IMR-90 (cell line): ENCODE data around the gene PCSK5. TPM values are rescaled to one million over a fixed set of nuclear protein-coding genes. Genes with fewer than 3 reads are reported as not detected.

Experiments
- ATAC-seq: fragments of 200-7000 bp; cut with Tn5 transposase; 2 replicates; pipeline ENCODE4 v1.9.1; 2020; ENCODE audit warnings: low read depth, mild to moderate bottlenecking, moderate library complexity
- BruUV-seq: library from RNA; stranded (reverse); fragments of 400-500 nt; replicated peaks from 2 replicates; lab custom pipeline; 2021; lab: Mats Ljungman, UMichigan
- CTCF ChIA-PET: fragments of 300-600 bp; formaldehyde crosslinking; extraction: SDS; loops from one replicate; lab custom pipeline; 2021; ENCODE audit warnings: antibody characterized with exemption; lab: Yijun Ruan, JAX
- POLR2A ChIA-PET: fragments of 300-600 bp; sonication (Branson Sonifier 250); formaldehyde crosslinking; loops from one replicate; lab custom pipeline; 2022; ENCODE audit warnings: antibody characterized with exemption; ENCODE audit not compliant: unreplicated experiment; lab: Charles Lee
- DNase-seq: peaks from one replicate; pipeline ENCODE4 v3.0.0; 2013
- H2AFZ ChIP-seq: replicated peaks from 2 replicates; pipeline ENCODE3; 2013; ENCODE audit warnings: low read length, mild to moderate bottlenecking; ENCODE audit not compliant: poor library complexity
- H2AK5ac ChIP-seq: 2 replicates; pipeline ENCODE4 v1.6.1; 2013; ENCODE audit warnings: low read depth, low read length, inconsistent platforms
- H2AK9ac ChIP-seq: replicated peaks from 2 replicates; pipeline ENCODE3; 2013; ENCODE audit warnings: mild to moderate bottlenecking, low read depth, low read length, moderate library complexity; ENCODE audit not compliant: poor library complexity
- H2BK120ac ChIP-seq: 2 replicates; pipeline ENCODE4 v1.6.1; 2013; ENCODE audit warnings: low read depth, low read length, inconsistent platforms
- H2BK15ac ChIP-seq: 3 replicates; pipeline ENCODE4 v1.6.1; 2013; ENCODE audit warnings: low read depth, low read length, inconsistent platforms
- H2BK20ac ChIP-seq: 2 replicates; pipeline ENCODE4 v1.6.1; 2013; ENCODE audit warnings: low read depth, mild to moderate bottlenecking, inconsistent platforms, low read length, moderate library complexity
- H2BK5ac ChIP-seq: 2 replicates; pipeline ENCODE4 v1.6.1; 2013; ENCODE audit warnings: mild to moderate bottlenecking, low read depth, low read length, inconsistent platforms; ENCODE audit not compliant: poor library complexity, severe bottlenecking
- H3K14ac ChIP-seq: replicated peaks from 2 replicates; pipeline ENCODE4 v1.6.1; 2013; ENCODE audit warnings: low read depth, low read length, inconsistent platforms
- H3K18ac ChIP-seq: 2 replicates; pipeline ENCODE4 v1.6.1; 2013; ENCODE audit warnings: low read depth, low read length, control low read depth
- H3K23ac ChIP-seq: 2 replicates; pipeline ENCODE4 v1.6.1; 2013; ENCODE audit warnings: low read depth, low read length, inconsistent platforms
- H3K27ac ChIP-seq: 2 replicates; pipeline ENCODE4 v1.5.1; 2013; ENCODE audit warnings: mild to moderate bottlenecking, control low read depth, low read length; ENCODE audit not compliant: insufficient read depth
- H3K27me3 ChIP-seq: 2 replicates; pipeline ENCODE4 v1.6.1; 2013; ENCODE audit warnings: low read length; ENCODE audit not compliant: control insufficient read depth, insufficient read depth
- H3K36me3 ChIP-seq: 2 replicates; pipeline ENCODE4 v1.6.1; 2013; ENCODE audit warnings: low read length, mixed read lengths; ENCODE audit not compliant: control insufficient read depth, insufficient read depth
- H3K4ac ChIP-seq: 2 replicates; pipeline ENCODE4 v1.6.1; 2013; ENCODE audit warnings: low read depth, low read length, inconsistent platforms
- H3K4me1 ChIP-seq: 2 replicates; pipeline ENCODE4 v1.6.1; 2013; ENCODE audit warnings: low read length, mixed read lengths; ENCODE audit not compliant: control insufficient read depth, insufficient read depth
- H3K4me2 ChIP-seq: 2 replicates; pipeline ENCODE4 v1.6.1; 2013; ENCODE audit warnings: low read depth, mild to moderate bottlenecking, control low read depth, low read length, moderate library complexity
- H3K4me3 ChIP-seq: 2 replicates; pipeline ENCODE4 v1.5.1; 2013; ENCODE audit warnings: low read depth, mild to moderate bottlenecking, control low read depth, low read length, moderate library complexity; ENCODE audit not compliant: insufficient read depth
- H3K56ac ChIP-seq: 2 replicates; pipeline ENCODE4 v1.6.1; 2013; ENCODE audit warnings: low read length, inconsistent platforms; ENCODE audit not compliant: insufficient read depth; ENCODE audit errors: extremely low read depth
- H3K79me1 ChIP-seq, 2 experiments: 2 replicates each; pipeline ENCODE4 v1.6.1; 2013; ENCODE audit warnings: low read length in 2 of 2, inconsistent platforms in 1 of 2, low read depth in 1 of 2
- H3K9ac ChIP-seq: 2 replicates; pipeline ENCODE4 v1.6.1; 2013; ENCODE audit warnings: low read depth, low read length, control low read depth
- H3K9me1 ChIP-seq: 2 replicates; pipeline ENCODE4 v1.6.1; 2013; ENCODE audit warnings: low read length, inconsistent platforms; ENCODE audit not compliant: insufficient read depth
- H3K9me3 ChIP-seq: 2 replicates; pipeline ENCODE4 v1.6.1; 2013; ENCODE audit warnings: low read length; ENCODE audit not compliant: control insufficient read depth, insufficient read depth
- H4K20me1 ChIP-seq: 2 replicates; pipeline ENCODE4 v1.6.1; 2013; ENCODE audit warnings: low read length, inconsistent platforms; ENCODE audit not compliant: insufficient read depth
- H4K5ac ChIP-seq: 2 replicates; pipeline ENCODE4 v1.6.1; 2013; ENCODE audit warnings: mild to moderate bottlenecking, low read depth, low read length, control low read depth
- H4K8ac ChIP-seq, 2 experiments: 2 replicates each; pipeline ENCODE4 v1.6.1; 2013; ENCODE audit warnings: low read depth in 2 of 2, low read length in 2 of 2, control low read depth in 1 of 2, inconsistent platforms in 1 of 2
- H4K91ac ChIP-seq: 2 replicates; pipeline ENCODE4 v1.6.1; 2013; ENCODE audit warnings: low read depth, low read length, inconsistent platforms; ENCODE audit not compliant: insufficient read depth
- BHLHE40 ChIP-seq: fragments of 150-350 bp; IDR thresholded peaks from 2 replicates; pipeline ENCODE4 v1.6.1; 2016; ENCODE audit warnings: mild to moderate bottlenecking, low read depth, low read length
- CEBPB ChIP-seq: IDR thresholded peaks from 2 replicates; pipeline ENCODE4 v1.6.1; 2012; ENCODE audit warnings: low read depth, low read length, improper control_type of control experiment
- CHD1 ChIP-seq: IDR thresholded peaks from 2 replicates; pipeline ENCODE4 v1.6.1; 2012; ENCODE audit warnings: low read depth, low read length, improper control_type of control experiment
- ELK1 ChIP-seq: fragments of 150-350 bp; IDR thresholded peaks from 2 replicates; pipeline ENCODE4 v1.6.1; 2016; ENCODE audit warnings: low read depth, mild to moderate bottlenecking, low read length, moderate library complexity, borderline replicate concordance
- FOS ChIP-seq: fragments of 150-350 bp; IDR thresholded peaks from 2 replicates; pipeline ENCODE4 v1.6.1; 2016; ENCODE audit warnings: low read depth, low read length
- MAFK ChIP-seq: IDR thresholded peaks from 2 replicates; pipeline ENCODE4 v1.6.1; 2012; ENCODE audit warnings: low read depth, low read length, improper control_type of control experiment
- MAZ ChIP-seq: IDR thresholded peaks from 2 replicates; pipeline ENCODE4 v1.6.1; 2012; ENCODE audit warnings: low read depth, mild to moderate bottlenecking, low read length, improper control_type of control experiment, moderate library complexity, borderline replicate concordance
- MXI1 ChIP-seq: IDR thresholded peaks from 2 replicates; pipeline ENCODE4 v1.6.1; 2012; ENCODE audit warnings: low read depth, mild to moderate bottlenecking, low read length, moderate library complexity, borderline replicate concordance
- NFE2L2 ChIP-seq: fragments of 150-350 bp; IDR thresholded peaks from 2 replicates; pipeline ENCODE4 v1.6.1; 2016; ENCODE audit warnings: low read depth, mild to moderate bottlenecking, low read length
- POLR2A ChIP-seq: IDR thresholded peaks from 2 replicates; pipeline ENCODE4 v1.6.1; 2012; ENCODE audit warnings: mild to moderate bottlenecking, low read depth, low read length
- RAD21 ChIP-seq: IDR thresholded peaks from 2 replicates; pipeline ENCODE4 v1.6.1; 2012; ENCODE audit warnings: low read length, improper control_type of control experiment
- RCOR1 ChIP-seq: IDR thresholded peaks from 2 replicates; pipeline ENCODE4 v1.6.1; 2012; ENCODE audit warnings: mild to moderate bottlenecking, low read length, improper control_type of control experiment; ENCODE audit not compliant: insufficient replicate concordance
- RFX5 ChIP-seq: IDR thresholded peaks from 2 replicates; pipeline ENCODE4 v1.8.0; 2012; ENCODE audit warnings: low read depth, mild to moderate bottlenecking, low read length, moderate library complexity
- SMC3 ChIP-seq: fragments of 150-350 bp; IDR thresholded peaks from 2 replicates; pipeline ENCODE4 v1.6.1; 2016; ENCODE audit warnings: low read depth, mild to moderate bottlenecking, antibody characterized with exemption, low read length, moderate library complexity
- USF2 ChIP-seq: fragments of 150-350 bp; IDR thresholded peaks from 2 replicates; pipeline ENCODE4 v1.6.1; 2017; ENCODE audit warnings: mild to moderate bottlenecking, antibody characterized with exemption, low read length, low read depth
- WGBS, 2 experiments: methylation state at CpG; one replicate each; pipeline versions ENCODE4 v1.1.5 to v1.1.7; 2013; ENCODE audit warnings: missing lambda C conversion rate in 2 of 2; ENCODE audit not compliant: insufficient read length in 1 of 2; ENCODE audit errors: extremely low coverage in 2 of 2; 5-methylcytosine and 5-hydroxymethylcytosine counted together
- dilution Hi-C: fragments of 300-500 bp; cut with HindIII; formaldehyde crosslinking; loops from one replicate; pipeline ENCODE4 v1.14.3; 2018; ENCODE audit warnings: low sequenced_read_pairs; ENCODE audit not compliant: unreplicated experiment
- in situ Hi-C: fragments of 300-500 bp; cut with MboI; formaldehyde crosslinking; loops from 3 replicates; pipeline ENCODE4 v1.14.3; 2019; ENCODE audit warnings: low sequenced_read_pairs, inconsistent platforms, mixed read lengths
- intact Hi-C: fragments of 100-400 bp; cut with micrococcal nuclease; formaldehyde crosslinking; loops from 2 replicates; pipeline ENCODE4 v1.10.0; 2022
- polyA plus RNA-seq, 3 experiments: library from polyadenylated mRNA; depleted of rRNA; stranded (reverse); fragments of >200 nt; gene quantifications; 2 replicates each; pipeline ENCODE4 v1.2.3, GENCODE V29; 2012; ENCODE audit warnings: low replicate concordance in 1 of 3
- total RNA-seq: library from RNA; depleted of rRNA; stranded (reverse); fragments of >200 nt; gene quantifications from 2 replicates; pipeline ENCODE4 v1.2.3, GENCODE V29; 2012

Gene PCSK5
- total and polyA plus RNA-seq, 2 of the 4 experiments (the other 2 are of a cell fraction): 1.5 to 3.0 TPM

- no peak overlapping the region for H4K5ac ChIP-seq
- no peak overlapping the region for H3K23ac ChIP-seq
- ATAC-seq (no peak), DNase-seq (no peak)
- H2AK9ac ChIP-seq: no peak overlapping the region
- no peaks in the 10 kb centered on the region for H3K9me1 ChIP-seq
- in situ Hi-C loops: no loop called here
- no peak overlapping the region for H3K4ac ChIP-seq
- no peak overlapping the region for H3K27ac ChIP-seq
- ChIA-PET CTCF (no interaction called here), POLR2A (no interaction called here)
- no peak overlapping the region for H2BK15ac ChIP-seq
- H3K9me3 ChIP-seq: no peaks in the 10 kb centered on the region
- H3K27me3 ChIP-seq: no peaks in the 10 kb centered on the region
- H2BK5ac ChIP-seq: no peak overlapping the region
- no peak overlapping the region for H4K8ac ChIP-seq
- H4K91ac ChIP-seq: no peak overlapping the region
- H4K20me1 ChIP-seq: no peaks in the 10 kb centered on the region
- intact Hi-C loops: no loop called here
- no peak overlapping the region for H2AK5ac ChIP-seq
- no peak overlapping the region for H2BK20ac ChIP-seq
- H3K4me1 ChIP-seq: no peaks in the 10 kb centered on the region
- H3K14ac ChIP-seq: no peak overlapping the region
- WGBS, 2 experiments: 100% methylated on average over 1 of the region's 2 CpGs; no CpG with 5 or more reads in 1 of the 2 experiments
- no peak overlapping the region for H2BK120ac ChIP-seq
- no peak overlapping the region for H3K4me3 ChIP-seq
- no peak overlapping the region for H3K56ac ChIP-seq
- no TSS peak for BruUV-seq
- H3K79me1 ChIP-seq: no peaks in the 10 kb centered on the region
- no peak overlapping the region for H3K18ac ChIP-seq
- no peak overlapping the region for H3K9ac ChIP-seq
- TF ChIP-seq CHD1 (no peak), POLR2A (no peak), NFE2L2 (no peak), MAZ (no peak), USF2 (no peak), FOS (no peak), MXI1 (no peak), SMC3 (no peak), RFX5 (no peak), MAFK (no peak), RAD21 (no peak), BHLHE40 (no peak), CEBPB (no peak), RCOR1 (no peak), ELK1 (no peak)
- H3K36me3 ChIP-seq: no peaks in the 10 kb centered on the region
- dilution Hi-C loops: no loop called here
- H2AFZ ChIP-seq: no peak overlapping the region
- H3K4me2 ChIP-seq: no peak overlapping the region
These were observed 36.9 kb downstream of the PCSK5 start for GRCh38 chr9:75927356-75927755.
